GM12892 (cell line): ENCODE results near the gene ZNF436.

ENCODE experiments used
- DNase-seq: peaks from one replicate; pipeline ENCODE4 v3.0.0; 2011; ENCODE audit not compliant: insufficient read length
- FAIRE-seq: peaks from 2 replicates; lab custom pipeline; 2011; peaks lifted over from hg19 to GRCh38; lab: Jason Lieb, UNC
- POLR2A ChIP-seq: IDR thresholded peaks from 2 replicates; pipeline ENCODE4 v1.6.1; 2011; ENCODE audit warnings: low read depth, low read length, control low read depth
- POLR2AphosphoS5 ChIP-seq: IDR thresholded peaks from 2 replicates; pipeline ENCODE4 v1.6.1; 2011; ENCODE audit warnings: low read depth, low read length, control low read depth
- TAF1 ChIP-seq: IDR thresholded peaks from 2 replicates; pipeline ENCODE4 v1.6.1; 2011; ENCODE audit warnings: low read depth, mild to moderate bottlenecking, control low read depth, low read length, borderline replicate concordance

ZNF436 gene

GRCh38 chr1:23401313-23401712 lies 31.7 kb upstream of the ZNF436 start:
- DNase-seq (no peak), FAIRE-seq (no peak)
- TF ChIP-seq POLR2A (no peak), POLR2AphosphoS5 (no peak), TAF1 (no peak)

- DNase-seq = no peak
- FAIRE-seq = no peak
- TF ChIP-seq TAF1 (no peak), POLR2AphosphoS5 (no peak), POLR2A (no peak)
These were observed 30.9 kb upstream of the ZNF436 start for GRCh38 chr1:23400324-23401114.

- TF ChIP-seq TAF1 (no peak), POLR2AphosphoS5 (no peak), POLR2A (no peak)
- FAIRE-seq = no peak
- no peak for DNase-seq
These were observed 29.6 kb upstream of the ZNF436 start for GRCh38 chr1:23399229-23399628.

GRCh38 chr1:23397908-23398307 lies 28.3 kb upstream of the ZNF436 start:
- FAIRE-seq (no peak), DNase-seq (no peak)
- TF ChIP-seq POLR2A (no peak), TAF1 (no peak), POLR2AphosphoS5 (no peak)

GRCh38 chr1:23396380-23396779 lies 26.7 kb upstream of the ZNF436 start:
- FAIRE-seq = no peak
- DNase-seq = no peak
- TF ChIP-seq POLR2AphosphoS5 (no peak), POLR2A (no peak), TAF1 (no peak)

GRCh38 chr1:23395849-23396248 lies 26.2 kb upstream of the ZNF436 start:
- FAIRE-seq (no peak), DNase-seq (no peak)
- TF ChIP-seq POLR2AphosphoS5 (no peak), TAF1 (no peak), POLR2A (no peak)

- no peak for DNase-seq
- no peak for FAIRE-seq
- no peak for TF ChIP-seq POLR2AphosphoS5
- no peak for TF ChIP-seq POLR2A
- TF ChIP-seq TAF1 = no peak
These were observed 25.6 kb upstream of the ZNF436 start for GRCh38 chr1:23395154-23395724.

GRCh38 chr1:23394684-23395083 lies 25.0 kb upstream of the ZNF436 start:
- TF ChIP-seq POLR2A (no peak), TAF1 (no peak), POLR2AphosphoS5 (no peak)
- FAIRE-seq (no peak), DNase-seq (no peak)

GRCh38 chr1:23394181-23394580 lies 24.5 kb upstream of the ZNF436 start:
- no peak for DNase-seq
- no peak for FAIRE-seq
- TF ChIP-seq POLR2A (no peak), TAF1 (no peak), POLR2AphosphoS5 (no peak)

GRCh38 chr1:23393706-23394105 lies 24.1 kb upstream of the ZNF436 start:
- FAIRE-seq = no peak
- no peak for TF ChIP-seq TAF1
- no peak for TF ChIP-seq POLR2AphosphoS5
- no peak for TF ChIP-seq POLR2A
- no peak for DNase-seq

- TF ChIP-seq POLR2A (no peak), POLR2AphosphoS5 (no peak), TAF1 (no peak)
- no peak for DNase-seq
- FAIRE-seq = peak; percentile 85
These were observed 22.7 kb upstream of the ZNF436 start for GRCh38 chr1:23392125-23392855.

- DNase-seq (no peak), FAIRE-seq (no peak)
- TF ChIP-seq POLR2AphosphoS5 (no peak), POLR2A (no peak), TAF1 (no peak)
These were observed 20.2 kb upstream of the ZNF436 start for GRCh38 chr1:23389837-23390321.
